NT2/D1 (cell line): ENCODE data around the gene NLRX1.

ENCODE experiments used
- DNase-seq: peaks from one replicate; pipeline ENCODE4 v3.0.0-alpha.2; 2011; ENCODE audit warnings: low read depth, low spot score
- H3K27me3 ChIP-seq: 2 replicates; pipeline ENCODE4 v1.6.0; 2011; ENCODE audit warnings: mild to moderate bottlenecking; ENCODE audit not compliant: insufficient read length, insufficient read depth
- H3K36me3 ChIP-seq: 2 replicates; pipeline ENCODE4 v1.6.1; 2011; ENCODE audit warnings: mild to moderate bottlenecking, low read length, mixed read lengths; ENCODE audit not compliant: insufficient read depth, insufficient read length
- H3K4me1 ChIP-seq: 2 replicates; pipeline ENCODE4 v1.5.1; 2011; ENCODE audit not compliant: insufficient read depth, insufficient read length
- H3K4me3 ChIP-seq: 2 replicates; pipeline ENCODE4 v1.5.1; 2011; ENCODE audit warnings: low read depth; ENCODE audit not compliant: insufficient read length
- H3K9ac ChIP-seq: 2 replicates; pipeline ENCODE4 v1.6.0; 2011; ENCODE audit warnings: low read depth; ENCODE audit not compliant: insufficient read length
- H3K9me3 ChIP-seq: 2 replicates; pipeline ENCODE4 v1.5.1; 2011; ENCODE audit warnings: mild to moderate bottlenecking, low read length; ENCODE audit not compliant: insufficient read depth
- SUZ12 ChIP-seq: IDR thresholded peaks from 2 replicates; pipeline ENCODE4 v1.6.1; 2011; ENCODE audit not compliant: insufficient read length, insufficient read depth; ENCODE audit errors: extremely low read depth
- YY1 ChIP-seq: IDR thresholded peaks from 2 replicates; pipeline ENCODE4 v1.6.1; 2011; ENCODE audit not compliant: insufficient read length, insufficient read depth
- ZNF274 ChIP-seq: IDR thresholded peaks from 2 replicates; pipeline ENCODE4 v1.6.1; 2011; ENCODE audit warnings: mild to moderate bottlenecking, low read depth, low read length

NLRX1 gene

DNA sequence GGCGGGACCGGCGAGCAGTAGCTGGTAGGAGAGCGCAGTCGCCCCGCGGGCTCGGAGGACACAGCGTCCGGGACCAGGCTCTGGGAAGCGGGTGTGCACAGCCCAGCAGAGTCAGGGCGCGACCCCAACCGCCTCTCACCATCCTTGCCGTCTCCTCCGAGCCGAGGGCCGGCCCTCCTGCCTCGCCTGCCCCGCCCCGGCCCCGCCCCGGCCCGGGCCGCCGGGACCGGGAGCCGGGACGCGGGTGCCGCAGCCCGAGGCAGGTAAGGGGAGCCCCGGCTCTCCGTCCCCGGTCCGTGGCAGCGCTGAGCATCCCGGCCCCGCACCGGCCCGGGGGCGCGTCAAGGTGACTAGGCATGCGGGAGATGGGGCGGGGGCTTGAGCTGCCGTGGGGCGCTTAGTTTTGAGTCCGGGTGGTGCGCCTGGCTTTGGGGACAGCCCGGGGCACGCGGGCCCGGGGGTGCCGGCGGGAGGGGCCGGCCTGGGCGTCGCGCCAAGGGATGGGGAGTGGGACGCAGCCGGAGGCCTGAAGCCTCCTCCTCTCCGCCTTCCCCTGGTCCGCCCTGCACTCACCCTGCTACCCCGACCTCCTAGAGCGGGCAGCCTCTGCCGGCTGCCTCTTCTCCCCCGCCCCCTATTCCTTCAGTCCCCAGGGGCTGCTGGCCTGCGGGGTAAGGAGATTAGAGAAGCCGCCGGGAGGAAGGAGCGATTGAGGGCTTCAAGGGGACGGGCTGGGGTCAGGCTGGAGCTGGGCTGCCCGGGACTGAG, 19.3 kb upstream of the NLRX1 start, which contains the start of gene ABCG4:
ABCG4 (plus strand) TSS at position 35 of the 768 bp plus-strand sequence. CDS start 914 bp downstream, outside the sequence.
- DNase-seq, result no peak
- Histone ChIP-seq H3K4me1 (peaks cover 8% of the 10 kb centered on the region), H3K27me3 (peaks cover 46% of the 10 kb centered on the region), H3K36me3 (no peaks in the 10 kb centered on the region), H3K4me3 (peak within 1 kb of the TSS; percentile 58), H3K9me3 (no peaks in the 10 kb centered on the region), H3K9ac (peak within 1 kb of the TSS; percentile 73)
- TF ChIP-seq ZNF274 (no peak), YY1 (no peak), SUZ12 (no peak)

GRCh38 chr11:119149786-119150275, 18.7 kb upstream of the NLRX1 start:
- DNase-seq, result no peak
- Histone ChIP-seq H3K9me3 (no peaks in the 10 kb centered on the region), H3K36me3 (no peaks in the 10 kb centered on the region), H3K27me3 (peaks cover 46% of the 10 kb centered on the region), H3K9ac (peak overlapping the region; percentile 73), H3K4me1 (peaks cover 8% of the 10 kb centered on the region), H3K4me3 (peak overlapping the region; percentile 58)
- no peak for TF ChIP-seq ZNF274
- TF ChIP-seq SUZ12, result no peak
- no peak for TF ChIP-seq YY1

- Histone ChIP-seq H3K36me3 (no peaks in the 10 kb centered on the region), H3K4me1 (peaks cover 5% of the 10 kb centered on the region), H3K27me3 (peaks cover 46% of the 10 kb centered on the region), H3K9me3 (no peaks in the 10 kb centered on the region), H3K4me3 (no peak overlapping the region), H3K9ac (no peak overlapping the region)
- TF ChIP-seq SUZ12 (no peak), YY1 (no peak), ZNF274 (no peak)
- DNase-seq, result no peak
Measured at GRCh38 chr11:119152043-119152442, 16.5 kb upstream of the NLRX1 start.

DNA sequence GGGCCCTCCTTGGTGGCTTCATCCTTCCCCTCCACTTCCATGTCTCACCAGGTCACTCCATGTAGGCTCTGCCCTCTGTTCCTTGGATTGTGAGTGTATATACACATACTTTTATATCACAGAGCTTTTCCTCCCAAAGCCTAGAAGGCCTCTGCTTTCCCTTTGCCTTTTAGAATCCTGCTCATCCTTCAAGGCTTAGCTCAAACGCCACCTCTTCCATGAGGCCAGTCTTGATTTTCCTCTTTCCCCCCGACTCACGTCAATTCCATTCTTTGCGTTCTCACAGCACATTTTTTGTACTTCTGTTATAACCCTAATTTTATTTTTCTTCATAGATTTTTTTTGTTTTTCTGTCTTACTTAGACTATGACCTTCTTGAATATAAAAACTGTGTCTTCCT, 15.9 kb upstream of the NLRX1 start:
- Histone ChIP-seq H3K9me3 (no peaks in the 10 kb centered on the region), H3K4me1 (peaks cover 5% of the 10 kb centered on the region), H3K4me3 (no peak overlapping the region), H3K27me3 (peaks cover 43% of the 10 kb centered on the region), H3K36me3 (no peaks in the 10 kb centered on the region), H3K9ac (no peak overlapping the region)
- TF ChIP-seq ZNF274, result no peak
- TF ChIP-seq YY1, result no peak
- TF ChIP-seq SUZ12, result no peak
- no peak for DNase-seq

DNA sequence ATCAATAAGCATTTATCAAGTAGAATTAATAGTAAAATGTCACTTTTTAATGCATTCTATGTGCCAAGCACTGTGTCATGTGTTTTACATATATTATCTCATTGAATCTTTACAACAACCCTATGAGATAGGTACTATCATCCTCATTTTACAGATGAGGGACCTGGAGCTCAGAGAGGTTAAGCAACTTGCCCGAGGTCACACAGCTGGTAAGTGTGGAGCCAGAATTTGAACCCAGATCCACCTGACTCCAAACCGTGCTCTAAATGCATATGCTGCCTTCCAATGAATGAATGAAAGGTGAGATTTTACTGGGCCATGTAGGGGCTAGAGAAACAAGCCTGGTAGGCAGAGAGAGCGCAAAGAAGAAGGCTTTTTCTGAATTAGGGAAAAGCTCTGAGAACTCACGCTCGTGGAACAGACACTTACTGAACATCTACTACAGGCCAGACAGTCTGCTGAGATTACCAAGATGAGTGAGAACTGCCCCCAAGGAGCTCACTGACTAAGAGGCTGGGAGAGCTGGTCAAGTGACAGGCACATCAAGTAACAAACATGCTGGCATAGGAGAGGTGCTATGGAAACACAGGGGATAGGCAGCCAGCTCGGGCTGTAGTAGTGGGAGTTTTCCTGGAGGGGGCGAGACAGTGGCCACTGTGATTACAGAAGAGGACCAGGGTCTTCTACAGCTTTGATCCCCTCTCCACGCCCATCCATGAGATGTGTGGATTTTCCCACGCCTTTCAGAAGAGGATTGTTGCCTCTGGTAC, 15.3 kb upstream of the NLRX1 start:
- Histone ChIP-seq H3K4me1 (peaks cover 2% of the 10 kb centered on the region), H3K9me3 (no peaks in the 10 kb centered on the region), H3K4me3 (no peak overlapping the region), H3K36me3 (no peaks in the 10 kb centered on the region), H3K9ac (no peak overlapping the region), H3K27me3 (peaks cover 36% of the 10 kb centered on the region)
- DNase-seq, result no peak
- no peak for TF ChIP-seq SUZ12
- TF ChIP-seq YY1, result no peak

DNA sequence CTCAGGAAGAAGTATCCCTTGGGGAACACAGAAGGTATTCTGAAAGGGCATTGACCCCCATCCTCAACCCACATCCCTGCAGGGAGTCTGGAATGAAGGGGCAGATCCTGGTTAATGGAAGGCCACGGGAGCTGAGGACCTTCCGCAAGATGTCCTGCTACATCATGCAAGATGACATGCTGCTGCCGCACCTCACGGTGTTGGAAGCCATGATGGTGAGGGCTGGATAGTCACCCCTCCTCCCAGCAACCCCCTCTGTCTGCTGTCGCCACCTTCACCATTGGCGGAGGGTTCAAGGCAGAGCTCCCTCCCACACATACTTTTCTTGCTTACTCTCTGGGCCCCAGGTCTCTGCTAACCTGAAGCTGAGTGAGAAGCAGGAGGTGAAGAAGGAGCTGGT, 14.3 kb upstream of the NLRX1 start:
- Histone ChIP-seq H3K9me3 (no peaks in the 10 kb centered on the region), H3K4me1 (no peaks in the 10 kb centered on the region), H3K27me3 (peaks cover 29% of the 10 kb centered on the region), H3K4me3 (no peak overlapping the region), H3K9ac (no peak overlapping the region), H3K36me3 (no peaks in the 10 kb centered on the region)
- no peak for DNase-seq
- TF ChIP-seq ZNF274 (no peak), YY1 (no peak), SUZ12 (no peak)

DNA sequence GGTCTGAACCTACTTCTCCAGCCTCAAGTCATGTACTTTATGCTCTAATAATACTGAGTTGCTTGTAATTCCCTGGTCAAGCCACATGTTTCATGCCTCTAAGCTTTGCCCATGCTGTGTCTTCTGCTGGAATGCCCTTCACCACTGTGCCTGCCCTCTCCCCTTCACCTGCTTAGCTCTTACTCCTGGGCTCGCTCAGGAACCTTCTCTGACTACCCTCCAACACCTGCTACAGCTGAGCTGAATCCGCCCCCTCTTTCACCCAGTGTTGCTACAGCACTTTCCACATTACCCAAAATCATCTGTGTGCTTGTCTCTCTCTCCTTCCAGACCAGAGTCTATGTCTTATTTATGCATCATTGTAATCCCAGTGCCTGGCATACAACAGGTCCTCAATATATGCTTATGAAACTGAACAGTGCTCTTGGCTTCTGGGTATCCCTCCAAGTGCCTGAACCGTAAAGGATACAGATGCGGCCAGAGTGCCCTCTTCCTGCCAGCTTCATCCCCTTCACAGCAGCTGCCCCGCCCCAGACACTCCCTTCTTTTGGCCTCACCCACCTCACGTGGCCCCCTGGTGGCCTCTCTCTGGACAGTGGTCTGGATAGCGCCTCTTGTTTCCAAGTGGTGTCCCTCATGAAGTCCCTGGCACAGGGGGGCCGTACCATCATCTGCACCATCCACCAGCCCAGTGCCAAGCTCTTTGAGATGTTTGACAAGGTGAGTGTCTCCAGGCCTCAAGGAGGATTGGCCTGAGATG, 12.6 kb upstream of the NLRX1 start:
- Histone ChIP-seq H3K4me1 (no peaks in the 10 kb centered on the region), H3K9me3 (no peaks in the 10 kb centered on the region), H3K27me3 (peaks cover 13% of the 10 kb centered on the region), H3K4me3 (no peak overlapping the region), H3K36me3 (no peaks in the 10 kb centered on the region), H3K9ac (no peak overlapping the region)
- TF ChIP-seq SUZ12 (no peak), YY1 (no peak), ZNF274 (no peak)
- no peak for DNase-seq
